AG09319 (cell line): ENCODE measurements around the gene LATS1.
"Not testable (repeated sequence)": the region's sequence is repeated elsewhere in the genome, so short reads cannot be mapped to it uniquely, and the experiment has no call there.

Experiments
- DNase-seq: peaks from one replicate; pipeline ENCODE4 v3.0.0-alpha.2; 2010; ENCODE audit warnings: low read depth; ENCODE audit errors: extremely low read depth
- TF ChIP-seq, protein P1 (sequence below): IDR thresholded peaks from 2 replicates; pipeline ENCODE4 v1.5.1; 2011; ENCODE audit warnings: low read depth, mild to moderate bottlenecking, inconsistent platforms, low read length, moderate library complexity

Gene LATS1

DNA sequence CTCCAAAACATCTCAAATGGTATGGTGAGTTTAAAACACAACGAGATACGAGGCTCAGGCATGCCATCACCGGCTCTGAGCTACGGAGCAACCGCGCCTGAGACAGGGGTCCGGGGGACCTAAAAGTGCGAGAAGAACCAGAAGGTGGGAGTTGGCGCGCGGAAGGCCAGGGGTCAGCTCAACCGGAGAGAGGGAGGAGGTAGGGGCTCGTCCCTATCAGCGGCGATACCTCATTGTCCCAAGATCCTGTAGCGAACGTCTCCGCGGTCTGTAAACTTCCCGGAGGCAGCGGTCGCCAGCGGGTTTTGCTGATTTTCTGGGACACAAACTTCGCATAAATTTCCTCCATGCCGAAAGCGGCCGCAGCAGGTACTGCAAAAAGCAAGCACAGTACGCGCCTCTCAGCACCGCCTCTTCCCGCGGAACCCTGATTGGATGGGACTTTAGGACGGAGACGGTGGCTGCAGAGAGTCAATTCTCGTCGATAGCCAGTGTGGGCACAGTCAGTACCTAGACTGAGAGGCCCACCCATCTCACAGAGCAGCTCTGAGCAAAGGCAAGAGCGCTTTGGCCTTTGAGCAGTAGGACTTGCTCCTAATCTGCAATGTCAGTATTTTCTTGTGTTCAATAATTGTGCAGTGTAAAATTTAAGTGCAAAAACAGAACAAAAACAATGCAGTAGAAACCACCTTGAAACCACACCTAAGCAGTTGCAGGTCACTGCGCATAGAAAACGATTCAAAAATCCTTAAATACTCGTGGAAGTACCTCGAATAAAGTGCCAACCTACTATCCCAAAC, 28.4 kb upstream of the LATS1 start, which contains the start of gene NUP43:
NUP43 (minus strand) TSS at position 383 of the 800 bp plus-strand sequence; CDS start at position 349, 34 bp downstream.
- TF ChIP-seq, protein P1, sequence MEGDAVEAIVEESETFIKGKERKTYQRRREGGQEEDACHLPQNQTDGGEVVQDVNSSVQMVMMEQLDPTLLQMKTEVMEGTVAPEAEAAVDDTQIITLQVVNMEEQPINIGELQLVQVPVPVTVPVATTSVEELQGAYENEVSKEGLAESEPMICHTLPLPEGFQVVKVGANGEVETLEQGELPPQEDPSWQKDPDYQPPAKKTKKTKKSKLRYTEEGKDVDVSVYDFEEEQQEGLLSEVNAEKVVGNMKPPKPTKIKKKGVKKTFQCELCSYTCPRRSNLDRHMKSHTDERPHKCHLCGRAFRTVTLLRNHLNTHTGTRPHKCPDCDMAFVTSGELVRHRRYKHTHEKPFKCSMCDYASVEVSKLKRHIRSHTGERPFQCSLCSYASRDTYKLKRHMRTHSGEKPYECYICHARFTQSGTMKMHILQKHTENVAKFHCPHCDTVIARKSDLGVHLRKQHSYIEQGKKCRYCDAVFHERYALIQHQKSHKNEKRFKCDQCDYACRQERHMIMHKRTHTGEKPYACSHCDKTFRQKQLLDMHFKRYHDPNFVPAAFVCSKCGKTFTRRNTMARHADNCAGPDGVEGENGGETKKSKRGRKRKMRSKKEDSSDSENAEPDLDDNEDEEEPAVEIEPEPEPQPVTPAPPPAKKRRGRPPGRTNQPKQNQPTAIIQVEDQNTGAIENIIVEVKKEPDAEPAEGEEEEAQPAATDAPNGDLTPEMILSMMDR: peak; percentile 37
- peak; percentile 82 for DNase-seq

DNA sequence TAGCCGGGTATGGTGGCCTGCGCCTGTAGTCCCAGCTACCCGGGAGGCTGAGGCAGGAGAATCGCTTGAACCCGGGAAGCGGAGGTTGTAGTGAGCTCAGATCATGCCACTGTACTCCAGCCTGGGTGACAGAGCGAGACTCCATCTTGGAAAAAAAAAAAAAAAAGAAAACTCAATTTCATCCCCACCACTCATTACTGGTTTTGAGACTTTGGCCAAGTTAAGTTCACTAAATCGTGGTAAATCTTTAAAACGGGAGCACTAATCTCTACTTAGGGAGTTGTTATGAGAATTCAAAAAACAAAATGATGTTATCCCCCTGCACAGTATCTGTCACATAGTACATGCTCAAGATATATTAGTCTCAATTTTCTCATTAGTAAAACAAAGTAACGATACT, 27.4 kb upstream of the LATS1 start:
- not testable (repeated sequence) for DNase-seq

DNA sequence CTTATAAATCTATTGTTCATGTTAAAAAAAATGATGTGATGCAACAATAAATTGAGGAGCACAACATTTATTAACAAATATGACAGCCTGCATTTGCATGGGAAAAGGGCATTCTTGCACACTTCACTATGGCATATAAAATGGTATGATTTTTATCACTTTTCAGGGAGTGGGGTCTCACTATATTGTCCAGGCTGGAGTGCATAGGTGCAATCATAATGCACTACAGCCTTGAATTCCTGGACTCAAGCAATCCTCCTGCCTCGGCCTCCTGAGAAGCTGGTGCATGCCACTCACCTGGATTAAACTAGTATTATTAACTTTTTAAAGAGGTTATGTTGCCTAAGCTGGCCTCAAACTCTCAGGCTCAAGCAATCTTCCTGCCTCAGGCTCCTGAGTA, 17.0 kb upstream of the LATS1 start:
- TF ChIP-seq, protein P1: no peak
- DNase-seq: no peak

DNA sequence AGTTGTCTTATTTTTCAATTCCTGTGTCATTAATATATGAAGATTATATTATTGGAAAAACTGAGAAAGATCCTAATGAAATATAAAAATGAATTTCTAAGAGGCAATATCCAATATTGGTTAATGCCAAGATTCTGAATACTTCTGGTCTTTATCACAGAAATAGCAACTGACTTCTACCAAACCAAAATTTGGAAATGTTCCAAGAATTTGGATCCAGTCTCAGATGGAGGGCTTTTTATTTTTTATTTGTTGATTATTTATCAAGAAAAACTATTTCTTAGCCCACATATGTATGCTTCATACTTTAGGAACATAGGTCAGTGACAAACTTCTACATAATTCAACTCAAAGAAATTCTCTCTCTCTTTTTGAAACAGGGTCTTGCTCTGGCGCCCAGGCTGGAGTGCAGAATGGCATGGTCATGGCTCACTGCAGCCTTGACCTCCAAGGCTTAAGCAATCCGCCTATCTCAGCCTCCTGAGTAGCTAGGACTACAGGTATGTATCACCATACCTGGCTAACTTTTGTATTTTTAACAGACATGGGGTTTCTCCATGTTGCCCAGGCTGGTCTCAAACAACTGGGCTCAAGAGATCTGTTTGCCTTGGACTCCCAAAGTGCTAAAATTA, 15.3 kb upstream of the LATS1 start:
- TF ChIP-seq, protein P1: no peak
- DNase-seq: no peak

DNA sequence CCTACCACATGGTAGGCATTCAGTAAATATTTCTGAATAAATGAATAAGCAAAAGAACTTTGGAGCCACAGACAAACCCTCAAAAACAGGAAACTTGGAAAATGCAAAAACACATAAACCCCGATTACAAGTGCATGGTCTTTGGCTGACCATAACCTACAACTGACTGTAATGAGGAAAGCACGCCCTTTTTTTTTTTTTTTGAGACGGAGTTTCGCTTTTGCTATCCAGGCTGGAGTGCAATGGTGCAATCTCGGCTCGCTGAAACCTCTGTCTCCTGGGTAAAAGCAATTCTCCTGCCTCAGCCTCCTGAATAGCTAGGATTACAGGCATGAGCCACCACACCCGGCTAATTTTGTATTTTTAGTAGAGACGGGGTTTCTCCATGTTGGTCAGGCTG, 11.9 kb upstream of the LATS1 start:
- DNase-seq: no peak
- TF ChIP-seq, protein P1: no peak

DNA sequence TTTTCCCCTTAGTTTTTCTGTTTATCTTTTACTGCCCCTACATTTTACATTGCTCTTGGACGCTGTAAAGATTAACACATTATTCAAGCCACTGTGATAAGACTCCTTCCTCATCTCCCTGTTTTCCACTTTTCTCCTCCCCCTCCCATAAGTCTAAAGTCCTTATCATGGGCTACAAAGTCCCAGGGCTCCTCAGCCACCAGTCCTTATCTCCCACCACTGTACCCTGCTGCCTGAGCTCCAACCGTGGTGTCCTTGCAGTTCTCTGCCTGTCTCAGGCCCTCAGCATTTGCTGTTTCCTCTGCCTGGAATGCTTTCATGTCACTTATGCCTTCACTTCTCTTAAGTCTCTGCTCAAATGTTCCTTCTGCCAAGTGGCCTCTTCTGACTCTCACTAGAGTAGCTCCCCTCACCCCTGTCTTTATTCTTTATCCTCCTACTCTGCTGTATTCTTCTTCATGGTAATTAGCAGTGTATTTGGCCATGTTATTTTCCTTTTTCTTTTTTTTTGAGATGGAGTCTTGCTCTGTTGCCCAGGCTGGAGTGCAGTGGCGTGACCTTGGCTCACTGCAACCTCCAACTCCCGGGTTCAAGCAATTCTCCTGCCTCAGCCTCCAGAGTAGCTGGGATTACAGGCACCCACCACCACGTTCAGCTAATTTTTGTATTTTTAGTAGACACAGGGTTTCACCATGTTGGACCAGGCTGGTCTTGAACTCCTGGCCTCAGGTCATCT, 10.8 kb upstream of the LATS1 start:
- TF ChIP-seq, protein P1: no peak
- DNase-seq: no peak

DNA sequence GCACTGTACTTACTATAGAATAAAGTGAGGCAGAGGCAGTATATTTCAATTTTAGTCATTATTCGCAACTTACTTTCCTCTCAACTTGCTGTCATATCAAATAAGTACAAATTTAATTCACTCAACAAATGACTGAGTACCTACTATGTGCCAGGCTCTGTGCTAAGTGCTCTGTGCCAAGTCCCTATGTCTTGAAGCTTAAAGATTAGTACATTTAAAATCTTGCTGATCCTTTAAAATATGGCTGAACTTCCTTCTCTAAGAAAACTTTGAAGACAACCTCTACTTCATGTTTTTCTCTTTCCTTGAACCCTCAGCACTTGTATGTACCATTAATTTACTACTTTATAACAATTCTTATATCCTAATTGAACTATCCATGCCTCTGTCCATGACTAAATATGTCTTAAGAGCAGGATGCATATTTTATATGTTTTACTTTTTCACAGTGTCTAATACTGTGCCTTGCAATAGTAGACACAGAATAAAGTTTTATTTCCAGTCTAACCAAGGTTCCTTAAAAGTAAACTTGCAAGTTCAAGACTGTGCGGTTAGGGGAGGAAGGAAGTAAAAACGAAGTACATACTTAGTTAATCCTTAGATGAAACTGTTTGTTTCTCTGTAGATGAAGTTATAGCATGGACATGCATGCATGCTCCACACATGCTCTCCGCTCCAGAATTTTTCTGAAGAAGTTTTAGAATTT, 10.0 kb upstream of the LATS1 start:
- DNase-seq: no peak
- TF ChIP-seq, protein P1: no peak
